HG02571 (cell line): ENCODE measurements around the gene MINDY4.

Source experiments
- ATAC-seq: cut with Tn5 transposase; IDR thresholded peaks from one replicate; pipeline ENCODE4 v1.9.1; 2021; ENCODE audit warnings: mild to moderate bottlenecking, moderate library complexity; ENCODE audit not compliant: unreplicated experiment

MINDY4 gene

GRCh38 chr7:30770845-30771173, 408 bp upstream of the MINDY4 start:
- ATAC-seq, result no peak

DNA sequence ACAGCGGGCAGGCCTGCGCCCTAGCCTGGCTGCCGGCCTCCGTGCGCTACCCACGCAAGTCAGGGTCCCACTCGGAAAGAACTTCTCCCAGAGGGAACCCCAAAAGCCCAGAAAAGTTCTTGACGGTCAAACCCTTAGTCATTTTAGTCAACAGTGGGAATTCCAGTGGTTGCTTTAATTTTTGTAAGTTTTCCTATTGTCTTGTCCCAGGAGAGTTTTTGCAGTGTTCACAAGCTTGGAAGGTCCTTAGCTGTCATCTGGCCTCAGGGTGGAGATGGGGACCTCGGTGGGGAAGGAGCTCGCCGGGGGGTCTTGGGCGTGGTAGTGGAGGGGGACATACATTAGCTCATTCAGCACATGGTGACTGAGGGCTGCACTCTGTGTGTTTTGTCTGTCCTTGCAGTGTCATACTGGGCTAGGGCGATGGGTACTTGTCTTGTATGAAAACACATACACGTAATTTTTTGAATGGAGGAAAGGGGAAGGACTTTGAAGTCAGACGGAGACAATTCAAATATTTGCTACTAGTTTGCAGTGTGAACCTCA, 736 bp downstream of the MINDY4 start:
- ATAC-seq, result no peak

- ATAC-seq, result no peak
These were observed 1.8 kb downstream of the MINDY4 start for GRCh38 chr7:30772984-30773383.

DNA sequence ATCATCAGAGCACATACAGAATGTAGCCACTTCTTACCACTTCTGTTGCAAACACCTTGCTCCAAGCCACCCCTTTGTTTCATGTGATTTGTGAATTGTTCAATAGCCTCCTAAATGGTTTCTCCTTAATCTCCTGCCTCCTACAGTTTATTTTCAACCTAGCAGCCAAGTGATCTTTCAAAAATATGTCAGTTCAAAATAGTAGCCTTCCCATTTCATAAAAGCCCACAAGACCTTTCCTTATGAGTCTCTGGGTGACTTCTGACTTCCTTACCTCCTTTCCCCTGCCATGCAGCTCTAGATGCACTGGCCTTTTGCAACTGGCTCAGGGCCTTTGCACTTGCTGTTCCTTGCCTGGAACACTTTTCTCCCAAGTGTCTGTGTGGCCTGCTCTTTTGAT, 4.8 kb downstream of the MINDY4 start:
- no peak for ATAC-seq

- no peak for ATAC-seq
These were observed 5.8 kb downstream of the MINDY4 start for GRCh38 chr7:30776971-30777370.

GRCh38 chr7:30778255-30779025, 7.2 kb downstream of the MINDY4 start:
- ATAC-seq, result no peak

- no peak for ATAC-seq
These were observed 8.4 kb downstream of the MINDY4 start for GRCh38 chr7:30779574-30779973.

DNA sequence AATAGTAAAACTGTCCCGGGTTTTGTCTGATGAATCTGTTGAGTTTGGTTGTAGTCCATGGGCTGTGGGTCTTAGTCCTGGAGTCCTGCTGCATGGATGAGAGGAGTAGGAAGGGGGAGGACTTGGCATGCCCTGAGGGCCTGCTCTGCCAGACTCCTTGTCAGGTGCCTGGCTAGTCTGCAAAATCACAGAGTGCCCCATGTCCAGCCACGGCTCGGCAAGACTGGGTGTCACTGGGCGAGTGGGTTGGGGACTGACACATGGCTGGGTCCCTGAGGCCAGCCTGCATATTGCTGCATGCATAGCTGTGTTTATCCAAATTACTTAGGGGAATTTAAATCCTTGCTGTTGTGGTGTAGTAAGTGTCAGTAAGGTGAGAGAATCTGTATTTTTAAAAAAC, 9.7 kb downstream of the MINDY4 start:
- ATAC-seq, result no peak

DNA sequence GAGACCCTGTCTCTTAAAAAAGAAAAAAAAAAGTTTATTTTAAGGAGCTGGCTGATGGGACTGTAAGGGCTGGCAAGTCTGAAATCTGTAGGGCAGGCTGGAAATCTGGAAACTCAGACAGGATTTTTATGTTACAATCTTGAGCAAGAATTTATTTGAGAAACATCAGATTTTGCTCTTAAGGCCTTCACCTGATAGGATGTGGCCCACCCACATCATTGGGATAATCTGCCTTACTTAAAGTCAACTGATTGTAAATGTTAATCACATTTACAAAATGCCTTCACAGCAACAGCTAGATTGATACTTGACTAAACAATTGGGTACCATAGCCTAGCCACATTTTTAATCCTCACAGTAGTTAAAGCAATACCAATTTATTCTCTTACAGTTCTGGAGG, 11.5 kb downstream of the MINDY4 start:
- no peak for ATAC-seq

DNA sequence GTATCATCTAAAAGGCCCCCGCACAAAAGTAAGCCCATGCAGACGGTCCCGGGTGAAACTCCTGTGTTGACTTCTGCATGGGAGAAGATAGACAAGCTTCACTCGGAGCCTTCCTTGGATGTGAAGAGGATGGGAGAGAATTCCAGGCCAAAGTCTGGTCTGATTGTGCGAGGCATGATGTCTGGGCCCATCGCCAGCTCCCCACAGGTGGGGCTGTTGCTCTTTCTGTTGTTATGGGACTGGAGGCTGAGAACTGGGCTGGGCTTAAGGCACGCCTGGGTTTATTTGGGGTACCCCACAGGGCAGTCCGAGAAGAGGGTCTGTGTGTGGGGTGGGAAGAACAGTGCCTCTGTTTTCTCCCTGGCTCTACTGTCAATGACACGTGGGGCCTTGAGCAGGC, 14.6 kb downstream of the MINDY4 start:
- no peak for ATAC-seq

GRCh38 chr7:30787486-30787885, 16.3 kb downstream of the MINDY4 start:
- ATAC-seq, result no peak

DNA sequence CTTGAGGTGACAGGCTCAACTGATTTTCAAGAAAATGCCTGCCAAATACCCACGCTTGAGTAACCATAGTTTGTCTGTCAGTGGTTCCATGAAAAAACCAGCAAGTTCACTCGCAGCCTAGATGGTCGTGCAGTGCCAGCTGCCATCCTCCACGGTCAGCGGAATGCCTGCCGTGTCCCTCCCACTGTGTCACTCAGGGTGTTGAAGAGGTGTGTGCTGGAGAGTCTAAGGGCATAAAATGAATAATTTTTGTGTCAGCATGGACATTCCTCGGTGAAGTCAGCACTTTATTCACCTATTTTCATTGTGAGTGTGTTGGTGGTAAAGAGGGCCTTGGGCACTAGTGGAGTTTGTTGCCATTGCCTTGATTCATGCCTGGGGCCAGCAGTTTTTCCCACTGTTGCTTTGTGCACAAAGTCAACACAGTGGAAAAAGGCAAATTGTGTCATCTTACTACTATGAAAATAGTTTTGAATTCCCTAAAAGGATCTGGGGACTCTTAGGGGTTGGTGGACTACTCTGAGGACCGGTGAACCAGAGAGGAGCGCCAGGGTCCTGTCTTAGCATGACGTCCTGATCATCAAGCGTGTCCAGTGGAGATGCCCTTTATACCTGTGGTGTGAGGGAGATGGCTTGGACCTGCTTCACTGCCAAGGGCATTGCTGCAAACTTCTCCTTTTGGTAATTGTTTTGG, 17.6 kb downstream of the MINDY4 start:
- no peak for ATAC-seq

- ATAC-seq, result no peak
These were observed 18.1 kb downstream of the MINDY4 start for GRCh38 chr7:30789334-30789711.

- no peak for ATAC-seq
These were observed 19.1 kb downstream of the MINDY4 start for GRCh38 chr7:30790356-30790755.

GRCh38 chr7:30791114-30791513, 19.9 kb downstream of the MINDY4 start:
- ATAC-seq, result no peak

DNA sequence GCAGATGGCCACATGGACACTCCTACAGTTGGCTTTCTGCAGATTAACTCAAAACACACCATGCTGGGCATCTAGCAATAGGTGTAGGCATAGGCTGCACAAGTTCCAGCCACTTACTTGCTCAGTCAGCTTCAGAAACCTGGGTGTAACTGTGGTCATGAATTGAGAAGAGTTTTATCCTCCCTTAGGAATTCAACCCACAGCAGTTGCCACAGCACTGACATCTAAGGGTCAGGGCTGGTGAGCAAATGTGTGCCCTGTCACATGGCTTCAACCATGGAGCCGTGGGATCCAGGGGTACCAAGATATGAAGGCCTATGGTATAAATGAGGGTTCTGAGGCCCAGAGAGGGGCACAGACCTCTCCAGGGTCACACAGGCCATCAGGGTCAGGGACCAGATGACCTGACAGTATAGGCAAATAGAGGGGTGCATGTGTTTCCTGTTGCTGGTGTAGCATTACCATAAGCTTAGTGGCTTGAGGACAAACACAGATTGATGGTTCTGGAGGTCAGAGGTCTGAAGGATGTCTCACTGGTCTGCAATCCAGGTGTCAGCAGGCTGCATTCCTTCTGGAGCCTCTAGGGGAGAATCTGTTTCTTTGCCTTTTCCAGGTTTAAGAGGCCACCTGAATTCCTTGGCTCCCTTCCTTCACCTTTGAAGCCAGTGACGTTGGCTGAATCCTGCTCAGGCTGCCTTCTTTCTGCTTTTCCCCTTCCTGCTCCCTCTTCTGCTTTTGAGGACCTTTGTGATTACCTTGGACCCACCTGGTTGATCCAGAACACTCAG, 24.1 kb downstream of the MINDY4 start:
- ATAC-seq, result no peak

DNA sequence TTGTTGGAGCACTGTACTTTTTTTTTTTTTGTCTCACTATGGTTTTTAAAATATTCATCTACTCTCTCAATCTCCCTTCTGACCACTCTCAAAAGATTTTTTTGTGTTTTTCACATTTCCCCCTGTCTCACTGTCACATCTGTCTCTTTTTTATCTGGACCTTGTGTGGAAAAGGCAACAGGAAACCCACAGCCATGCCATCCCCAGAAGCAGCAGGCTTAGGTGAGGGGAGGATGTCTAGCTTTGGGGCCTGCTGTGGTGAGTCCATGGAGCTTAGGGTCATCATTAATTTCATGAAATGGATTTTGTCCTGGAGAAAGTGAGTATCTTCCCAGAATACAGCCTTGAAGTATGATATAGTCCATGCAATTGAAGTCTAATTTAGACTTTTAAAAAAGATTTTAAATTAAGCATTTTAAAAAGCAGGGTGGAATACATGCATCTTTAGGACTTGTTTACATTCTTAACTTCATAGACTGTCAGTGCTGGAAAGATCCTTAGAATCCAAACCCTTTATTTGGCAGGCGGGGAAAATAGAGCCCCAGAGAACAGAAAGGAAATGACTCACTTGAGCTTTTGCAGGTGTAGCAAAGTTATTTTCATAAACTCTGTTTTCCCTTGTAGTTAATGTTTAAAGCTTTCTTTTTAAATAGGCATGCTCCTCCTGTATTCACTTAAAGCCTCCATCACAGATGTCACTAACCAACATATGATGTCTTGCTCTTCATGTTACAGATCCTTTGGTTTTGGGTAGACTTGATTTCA, 25.1 kb downstream of the MINDY4 start:
- no peak for ATAC-seq

GRCh38 chr7:30797176-30798040, 26.2 kb downstream of the MINDY4 start:
- ATAC-seq, result no peak

DNA sequence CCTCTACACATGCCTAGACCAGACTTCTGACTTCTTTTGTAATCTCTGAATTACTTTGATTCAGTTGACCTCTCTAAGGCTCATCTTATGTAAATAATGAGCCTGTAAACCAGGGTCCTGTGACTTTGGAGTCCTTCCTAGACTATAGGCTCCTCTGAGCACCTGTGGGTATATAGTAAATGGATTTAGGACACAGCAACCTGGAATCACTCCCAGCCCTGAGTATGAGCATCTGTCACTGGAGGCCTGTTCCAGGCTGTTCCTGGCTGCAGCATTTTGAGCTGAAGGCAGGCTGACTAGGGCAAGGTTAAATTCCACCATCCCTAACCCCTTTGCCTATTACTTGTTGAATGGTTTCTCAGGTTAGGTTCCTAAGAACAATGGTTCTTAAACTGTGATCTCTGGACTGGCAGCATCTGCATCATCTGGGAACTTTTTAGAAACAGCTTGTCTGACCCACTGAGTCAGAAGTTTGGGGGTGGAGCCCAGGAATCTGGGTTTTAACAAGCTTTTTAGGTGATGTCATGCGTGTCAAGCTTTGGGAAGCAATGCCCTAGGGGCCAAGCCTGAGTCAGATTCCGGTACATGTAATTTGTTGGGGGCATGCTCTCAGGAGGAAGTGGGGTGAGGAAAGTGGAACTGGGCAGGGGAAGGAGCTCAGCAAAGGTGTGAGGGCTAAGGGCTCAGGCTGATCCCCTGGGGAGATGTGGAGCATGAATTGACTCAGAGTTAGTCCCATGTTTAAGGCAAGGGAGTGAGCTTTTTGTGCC, 28.2 kb downstream of the MINDY4 start:
- ATAC-seq, result peak; percentile 62
